ENCODE data around the gene AK2.
A peak's percentile ranks its signal among the peaks of the same experiment; 100 is the strongest.

AK2 gene

GRCh38 chr1:33021567-33022431, 14.9 kb downstream of the AK2 start:
- DNase-seq, result no peak

GRCh38 chr1:33018112-33018511, 18.6 kb downstream of the AK2 start:
- no peak for DNase-seq

GRCh38 chr1:33017175-33017574, 19.5 kb downstream of the AK2 start:
- DNase-seq, result no peak

- no peak for DNase-seq
These were observed 21.5 kb downstream of the AK2 start for GRCh38 chr1:33015216-33015615.

GRCh38 chr1:33014464-33015163, 22.1 kb downstream of the AK2 start:
- DNase-seq, result no peak

- no peak for DNase-seq
These were observed 22.9 kb downstream of the AK2 start for GRCh38 chr1:33013791-33014190.

GRCh38 chr1:33012165-33012564, 24.5 kb downstream of the AK2 start:
- no peak for DNase-seq

- DNase-seq, result no peak
These were observed 25.6 kb downstream of the AK2 start for GRCh38 chr1:33010932-33011731.

- DNase-seq, result no peak
These were observed 27.1 kb downstream of the AK2 start for GRCh38 chr1:33009561-33009960.

GRCh38 chr1:33008051-33008914, 28.4 kb downstream of the AK2 start:
- no peak for DNase-seq

GRCh38 chr1:33007190-33008050, 29.3 kb downstream of the AK2 start:
- DNase-seq, result peak; percentile 48

- no peak for DNase-seq
These were observed 30.8 kb downstream of the AK2 start for GRCh38 chr1:33005838-33006421.

- DNase-seq, result no peak
These were observed 31.4 kb downstream of the AK2 start for GRCh38 chr1:33005117-33005837.

GRCh38 chr1:33004613-33005012, 32.1 kb downstream of the AK2 start:
- DNase-seq, result no peak

- no peak for DNase-seq
These were observed 33.0 kb downstream of the AK2 start for GRCh38 chr1:33003657-33004056.

- DNase-seq, result no peak
These were observed 34.7 kb downstream of the AK2 start for GRCh38 chr1:33002006-33002405.

GRCh38 chr1:33001282-33001681, 35.4 kb downstream of the AK2 start:
- no peak for DNase-seq

- no peak for DNase-seq
These were observed 36.2 kb downstream of the AK2 start for GRCh38 chr1:33000427-33001026.

- no peak for DNase-seq
These were observed 37.7 kb downstream of the AK2 start for GRCh38 chr1:32998997-32999396.

- no peak for DNase-seq
These were observed 38.6 kb downstream of the AK2 start for GRCh38 chr1:32998064-32998463.
